Cardiac fibroblast (primary cell): ENCODE measurements around the gene RANBP6.
A peak's percentile ranks its signal among the peaks of the same experiment; 100 is the strongest.

Experiments used
- DNase-seq, 2 donors: peaks; one replicate each; pipeline versions ENCODE4 v3.0.0 to v3.0.0-alpha.2; 2010; ENCODE audit warnings: low read depth in 2 of 2
- H3K4me3 ChIP-seq, 2 donors: replicated peaks in 1 of 2; 1 replicate in 1 of 2; 2 replicates in 1 of 2; pipeline ENCODE4 v1.5.1; 2011; ENCODE audit warnings: low read depth in 2 of 2, low read length in 2 of 2, mild to moderate bottlenecking in 2 of 2, moderate library complexity in 1 of 2
- CTCF ChIP-seq: IDR thresholded peaks from one replicate; pipeline ENCODE4 v1.5.1; 2011; ENCODE audit warnings: low read depth, mild to moderate bottlenecking, low read length, inconsistent platforms

Gene RANBP6

GRCh38 chr9:6049798-6050197 is 34.4 kb upstream of the RANBP6 start:
- peak; percentile 10 to 46 for DNase-seq

GRCh38 chr9:6048039-6048438 is 32.6 kb upstream of the RANBP6 start:
- DNase-seq: no peak

More at GRCh38 chr9:6049798-6050197, 34.4 kb upstream of the RANBP6 start:
- TF ChIP-seq CTCF: peak; percentile 47
- no peak overlapping the region for H3K4me3 ChIP-seq

GRCh38 chr9:6047020-6047419 is 31.6 kb upstream of the RANBP6 start:
- H3K4me3 ChIP-seq: no peak overlapping the region
- TF ChIP-seq CTCF: no peak
- no peak for DNase-seq

More at GRCh38 chr9:6048039-6048438, 32.6 kb upstream of the RANBP6 start:
- TF ChIP-seq CTCF: no peak
- H3K4me3 ChIP-seq: no peak overlapping the region

- no peak for DNase-seq
- H3K4me3 ChIP-seq: no peak overlapping the region
- TF ChIP-seq CTCF: no peak
These were observed 29.9 kb upstream of the RANBP6 start for GRCh38 chr9:6045364-6045763.

- H3K4me3 ChIP-seq: no peak overlapping the region
- no peak for TF ChIP-seq CTCF
- no peak for DNase-seq
These were observed 24.7 kb upstream of the RANBP6 start for GRCh38 chr9:6040077-6040476.

- H3K4me3 ChIP-seq: no peak overlapping the region
- no peak for DNase-seq
- no peak for TF ChIP-seq CTCF
These were observed 21.0 kb upstream of the RANBP6 start for GRCh38 chr9:6036391-6036790.

- H3K4me3 ChIP-seq: no peak overlapping the region
- peak in 1 of 2 donors; percentile 9 for DNase-seq
- no peak for TF ChIP-seq CTCF
These were observed 19.5 kb upstream of the RANBP6 start for GRCh38 chr9:6034954-6035353.
